Activated T-helper 9 cell treated with anti-CD3 and anti-CD28 coated beads, Interleukin-2, amount 50 U/mL, for 16 hours (primary cell): ENCODE data around the gene LRRK1.

Experiments used
- DNase-seq: peaks from one replicate; pipeline ENCODE4 v3.0.0-alpha.2; 2020; ENCODE audit warnings: low read depth

LRRK1 gene

DNA sequence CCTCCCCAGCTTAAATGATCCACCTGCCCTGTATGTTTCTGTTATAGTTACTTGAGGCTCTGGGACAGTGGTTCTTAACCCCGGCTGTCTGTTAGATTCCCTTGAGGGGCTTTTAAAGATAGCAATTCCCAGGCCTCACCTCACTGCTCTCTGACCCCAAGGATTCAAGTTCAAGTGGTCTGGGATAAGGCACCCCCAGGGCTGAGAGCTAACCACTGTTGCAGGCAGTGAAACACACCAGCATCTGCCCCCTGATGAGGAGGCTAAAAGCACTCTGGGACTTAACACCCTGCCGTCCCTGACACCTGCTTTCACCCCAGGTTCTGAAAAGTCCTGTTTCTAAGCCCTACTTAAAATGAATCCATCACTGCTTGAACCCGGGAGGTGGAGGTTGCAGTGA lies 103.7 kb downstream of the LRRK1 start:
- DNase-seq, result no peak

DNA sequence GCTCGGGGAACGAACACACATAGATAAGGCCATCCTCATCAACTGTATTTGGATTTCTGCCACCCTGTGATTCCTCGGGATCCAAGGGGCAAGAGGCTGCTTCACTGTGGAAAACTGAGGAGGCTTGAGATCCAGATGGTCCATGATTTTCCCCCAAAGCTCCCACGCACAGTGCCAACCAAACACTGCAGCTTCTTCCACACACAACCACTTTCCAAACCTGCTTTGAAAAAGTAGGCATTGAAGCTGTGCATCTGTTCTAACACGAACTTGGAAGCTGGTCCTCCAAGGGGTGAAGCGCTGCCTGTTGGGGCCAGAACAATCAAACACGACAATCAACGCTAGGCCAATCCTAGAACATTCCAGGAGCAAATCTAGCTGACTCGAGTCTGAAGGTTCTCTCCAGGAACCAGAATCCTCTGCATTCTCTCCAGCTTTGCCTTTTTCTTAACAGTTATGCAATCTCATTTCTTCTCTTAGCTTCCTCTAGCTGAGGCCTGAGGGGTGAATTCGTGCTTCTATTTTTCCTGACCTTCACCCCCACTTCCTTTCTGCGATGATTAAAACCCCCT lies 104.4 kb downstream of the LRRK1 start:
- DNase-seq, result no peak

DNA sequence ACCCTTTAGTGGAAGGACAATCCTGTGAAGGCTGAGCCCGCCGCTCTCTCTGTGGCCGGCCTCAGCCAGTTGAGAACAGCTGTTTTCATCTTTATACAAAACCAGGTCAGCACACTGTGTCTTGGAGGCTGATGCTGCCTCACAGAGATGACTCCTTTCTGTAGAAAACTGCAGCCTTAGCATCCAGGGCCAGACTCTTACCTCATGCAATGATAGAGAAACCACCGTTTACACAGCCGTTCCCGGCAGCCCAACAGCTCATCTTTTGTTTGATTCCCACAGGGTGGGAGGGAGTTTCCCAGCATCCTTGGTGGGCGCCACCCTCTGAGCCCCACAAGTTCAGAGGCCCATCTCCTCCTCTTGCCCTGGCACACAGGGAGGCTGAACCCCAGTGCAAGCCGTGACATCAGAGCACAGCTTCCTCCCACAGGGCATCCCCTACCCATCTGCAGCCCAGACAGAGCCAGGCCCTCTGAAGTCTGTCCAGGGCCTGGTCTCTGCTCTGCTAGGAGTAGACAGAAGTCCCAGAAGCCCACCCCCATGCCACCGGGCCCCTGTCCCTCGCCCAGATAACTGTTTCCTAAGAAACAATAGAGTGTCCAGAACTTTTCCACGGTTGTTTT lies 105.0 kb downstream of the LRRK1 start:
- no peak for DNase-seq

DNA sequence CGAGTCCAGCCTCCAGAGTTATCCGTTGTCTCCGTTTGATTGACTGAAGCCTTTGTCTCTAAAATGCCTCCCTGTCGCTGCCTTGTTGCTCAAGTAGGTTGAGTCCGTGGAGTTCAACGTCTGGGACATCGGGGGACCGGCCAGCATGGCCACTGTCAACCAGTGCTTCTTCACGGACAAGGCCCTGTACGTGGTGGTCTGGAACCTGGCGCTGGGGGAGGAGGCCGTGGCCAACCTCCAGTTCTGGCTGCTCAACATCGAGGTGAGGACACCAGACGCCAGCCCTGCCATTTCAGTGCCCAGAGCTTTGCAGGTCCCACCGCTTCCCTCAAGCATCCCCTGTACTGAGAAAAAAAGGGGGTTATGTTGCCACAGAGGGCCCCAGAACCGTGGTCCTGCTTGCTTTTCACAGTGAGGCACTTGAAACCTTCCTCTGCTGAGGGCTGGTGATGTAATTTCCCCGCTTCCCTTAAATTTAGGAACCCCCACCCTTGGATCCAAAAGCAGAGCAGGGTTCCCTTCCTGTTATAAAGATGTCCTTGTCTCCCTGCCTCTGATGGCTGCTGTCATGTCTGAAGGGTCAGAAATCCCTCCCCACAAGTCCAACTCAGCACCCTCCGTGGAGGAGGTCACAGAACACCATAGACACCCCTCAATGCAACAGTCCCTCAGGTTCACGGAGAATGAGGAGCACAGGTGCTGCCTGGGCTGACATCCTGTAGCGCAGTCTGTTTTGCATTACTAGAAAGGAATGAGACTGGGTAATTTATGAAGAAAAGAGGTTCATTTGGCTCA lies 105.7 kb downstream of the LRRK1 start:
- no peak for DNase-seq

DNA sequence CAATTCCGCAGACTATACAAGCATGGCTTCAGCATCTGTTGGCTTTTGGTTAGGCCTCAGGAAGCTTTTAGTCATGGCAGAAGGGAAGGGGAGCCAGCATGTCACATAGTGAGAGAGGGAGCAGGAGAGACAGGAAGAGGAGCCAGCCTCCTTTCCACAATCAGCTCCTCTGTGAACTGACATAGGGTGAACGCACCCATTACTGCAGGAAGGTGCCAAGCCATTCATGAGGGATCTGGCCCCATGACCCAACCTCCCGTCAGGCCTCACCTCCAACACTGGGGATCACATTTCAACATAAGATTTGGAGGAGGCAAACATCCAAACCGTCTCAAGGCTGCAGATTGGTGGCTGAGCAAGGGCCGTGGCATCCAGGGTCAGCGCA lies 106.3 kb downstream of the LRRK1 start:
- DNase-seq, result no peak

DNA sequence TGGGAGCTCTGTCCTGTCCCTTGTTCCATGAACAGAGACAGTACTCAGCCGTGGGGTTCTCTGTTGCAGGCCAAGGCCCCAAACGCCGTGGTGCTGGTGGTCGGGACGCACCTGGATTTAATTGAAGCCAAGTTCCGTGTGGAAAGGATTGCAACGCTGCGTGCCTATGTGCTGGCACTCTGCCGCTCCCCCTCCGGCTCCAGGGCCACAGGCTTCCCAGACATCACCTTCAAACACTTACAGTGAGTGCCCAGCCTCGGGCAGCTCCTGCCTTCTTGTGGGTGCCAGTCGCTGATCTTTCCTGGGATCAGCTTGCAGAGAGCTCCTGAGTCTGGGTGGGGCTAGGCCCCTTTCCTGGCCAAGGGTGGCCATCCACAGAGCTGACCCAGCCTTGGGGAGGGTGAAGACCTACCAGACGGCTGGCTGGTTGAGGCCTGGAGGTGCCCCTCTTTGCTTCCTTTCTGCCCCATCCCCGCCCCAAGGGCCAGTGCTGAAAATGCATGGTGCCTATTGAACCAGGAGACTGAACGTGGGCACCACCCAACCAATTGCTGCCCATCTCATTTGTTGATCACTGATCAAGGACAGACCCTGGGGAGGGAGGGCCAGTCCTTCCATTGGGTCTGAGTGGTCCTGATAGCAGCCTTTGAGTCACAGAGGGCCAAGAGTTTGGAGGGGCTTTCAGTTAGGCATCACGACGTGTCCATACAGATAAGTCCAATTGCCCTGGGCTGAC lies 106.9 kb downstream of the LRRK1 start:
- DNase-seq, result no peak

DNA sequence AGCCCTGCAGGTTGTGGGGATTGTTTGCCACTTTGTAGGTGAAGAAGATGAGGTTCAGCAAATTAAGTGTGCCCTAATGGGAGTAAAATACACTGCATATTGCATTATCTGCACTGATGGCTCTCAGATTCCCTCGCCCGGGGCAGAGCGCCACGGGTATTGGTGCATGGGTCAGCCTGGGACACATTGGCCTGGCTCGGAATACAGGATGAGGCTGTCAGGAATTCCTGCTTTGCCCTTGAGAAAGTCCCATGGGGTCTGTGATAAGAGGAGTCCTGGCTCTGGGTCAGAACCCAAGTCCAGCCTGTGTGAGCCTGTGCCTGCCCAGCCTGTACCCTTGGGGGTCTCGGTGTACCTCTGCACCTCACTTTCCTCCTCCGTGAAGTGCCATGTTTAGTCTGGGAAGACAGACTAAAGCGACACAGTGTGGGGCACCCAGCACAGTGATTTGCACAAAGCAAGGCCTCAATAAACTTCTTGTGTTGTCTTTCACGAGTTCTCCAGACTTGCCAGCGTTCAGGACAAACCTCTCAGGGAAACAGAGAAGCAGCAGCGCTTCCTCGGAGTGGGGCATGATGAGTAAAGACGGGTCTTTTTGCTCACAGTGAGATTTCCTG lies 107.6 kb downstream of the LRRK1 start:
- no peak for DNase-seq

DNA sequence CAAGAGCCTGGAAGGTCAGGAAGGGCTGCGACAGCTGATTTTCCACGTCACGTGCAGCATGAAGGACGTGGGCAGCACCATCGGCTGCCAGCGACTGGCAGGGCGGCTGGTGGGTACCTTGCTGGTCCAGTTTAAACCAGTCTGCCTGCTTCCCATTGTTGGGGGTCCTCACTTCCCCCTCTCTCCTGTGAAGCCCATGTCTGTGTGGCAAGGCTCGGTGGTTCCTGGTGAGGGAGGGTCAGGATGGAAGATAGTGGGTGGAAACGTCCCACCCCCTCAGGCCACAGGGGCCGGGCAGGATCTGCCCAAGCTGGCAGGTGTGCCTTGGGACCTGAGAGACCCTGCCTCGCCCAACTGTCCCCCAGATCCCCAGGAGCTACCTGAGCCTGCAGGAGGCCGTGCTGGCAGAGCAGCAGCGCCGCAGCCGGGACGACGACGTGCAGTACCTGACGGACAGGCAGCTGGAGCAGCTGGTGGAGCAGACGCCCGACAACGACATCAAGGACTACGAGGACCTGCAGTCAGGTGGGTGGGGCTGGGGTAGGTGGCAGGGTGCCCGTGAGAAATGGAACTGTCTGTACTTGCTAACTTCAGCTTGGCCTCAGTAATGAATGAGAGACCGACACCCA lies 108.2 kb downstream of the LRRK1 start:
- DNase-seq, result no peak

DNA sequence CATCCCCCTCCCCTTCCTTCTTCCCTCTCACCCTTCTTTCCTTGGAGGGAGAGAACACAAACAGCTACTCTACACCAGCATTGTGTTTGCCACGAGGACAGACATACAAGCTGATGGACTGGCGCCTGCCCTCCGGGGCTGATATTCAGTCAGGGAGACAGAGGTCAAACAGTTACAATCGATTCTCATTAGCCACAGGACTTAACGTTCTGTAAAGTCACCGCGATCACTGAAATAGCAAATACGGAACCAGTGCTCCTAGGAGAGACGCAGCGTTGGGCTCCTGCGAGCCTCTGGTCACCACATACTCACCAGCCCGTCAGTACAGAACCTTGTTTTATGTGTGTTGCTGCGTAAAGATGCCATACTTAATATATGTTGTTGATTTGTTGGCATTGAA lies 108.8 kb downstream of the LRRK1 start:
- no peak for DNase-seq

DNA sequence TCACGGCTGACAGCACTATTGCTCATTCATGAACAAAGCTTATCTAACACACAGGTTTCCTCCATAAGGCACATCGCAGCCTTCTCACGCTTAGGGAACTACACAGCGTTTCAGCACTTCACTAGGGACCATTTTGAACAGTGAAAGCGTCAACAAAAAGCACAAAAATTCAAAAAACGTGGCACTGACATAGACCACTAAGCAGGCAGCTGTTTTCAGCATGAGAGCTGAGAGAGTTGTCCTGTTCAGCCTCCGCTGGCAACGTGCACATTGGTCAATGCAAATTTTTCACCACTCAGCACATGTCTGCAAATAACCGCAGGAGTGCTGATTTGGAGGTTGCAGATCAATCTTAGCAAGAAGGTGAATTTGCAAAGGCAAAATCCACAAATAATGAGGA lies 109.2 kb downstream of the LRRK1 start:
- no peak for DNase-seq

DNA sequence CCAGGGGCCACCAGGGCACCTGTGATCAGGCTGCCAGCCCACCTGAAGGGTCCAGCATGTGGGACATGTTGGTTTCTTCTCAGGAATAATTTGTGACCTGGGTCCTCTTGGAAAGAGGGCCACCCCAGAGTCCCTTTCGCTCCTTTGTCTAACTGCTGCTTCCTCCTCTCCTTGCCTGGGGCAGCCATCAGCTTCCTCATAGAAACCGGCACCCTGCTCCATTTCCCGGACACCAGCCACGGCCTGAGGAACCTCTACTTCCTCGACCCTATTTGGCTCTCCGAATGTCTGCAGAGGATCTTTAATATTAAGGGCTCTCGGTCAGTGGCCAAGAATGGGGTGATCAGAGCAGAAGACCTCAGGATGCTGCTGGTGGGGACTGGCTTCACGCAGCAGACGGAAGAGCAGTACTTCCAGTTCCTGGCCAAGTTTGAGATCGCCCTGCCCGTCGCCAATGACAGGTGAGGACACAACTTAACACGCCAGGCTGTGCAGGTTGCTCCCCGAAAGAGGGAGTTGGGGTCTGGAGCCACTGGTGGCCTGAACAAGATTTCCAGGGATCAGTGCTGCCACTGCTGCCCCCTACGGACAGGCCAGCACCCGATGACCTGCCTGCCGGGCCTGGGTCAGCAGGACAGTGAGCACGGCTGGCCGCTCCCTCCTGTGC lies 109.7 kb downstream of the LRRK1 start:
- DNase-seq, result no peak

DNA sequence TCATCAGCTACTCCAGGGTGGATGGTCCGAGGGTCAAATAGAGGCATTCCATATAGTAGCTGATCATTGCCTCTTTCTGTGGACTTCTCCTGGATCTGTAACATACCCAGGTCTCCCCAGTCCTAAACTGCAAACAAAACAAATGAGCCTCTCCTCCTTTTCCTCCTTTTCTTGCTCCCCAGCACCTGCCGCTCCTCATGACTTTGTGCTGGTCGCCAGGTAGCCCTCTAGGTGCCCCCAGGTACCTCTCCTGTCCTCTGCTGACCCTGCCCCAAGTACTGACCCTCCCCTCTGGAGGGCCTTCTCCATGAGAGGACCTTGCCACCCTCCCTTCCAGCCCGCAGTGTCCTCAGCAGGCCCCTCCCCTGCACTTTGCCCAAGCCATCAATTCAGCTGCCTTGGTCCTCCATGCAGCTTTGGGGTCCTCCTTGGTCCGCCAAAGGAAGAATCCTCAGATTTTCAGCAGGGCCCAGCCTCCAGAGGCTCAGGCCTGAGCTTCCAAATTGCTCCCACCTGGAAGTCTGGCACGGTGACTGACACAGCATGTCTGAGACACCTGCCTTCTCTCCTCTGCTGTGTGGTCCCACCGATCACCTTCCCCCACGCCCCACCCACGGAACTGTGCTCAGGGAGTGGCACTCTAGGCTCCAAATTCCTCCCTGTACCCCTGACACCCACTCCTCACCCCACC lies 111.0 kb downstream of the LRRK1 start:
- DNase-seq, result no peak

DNA sequence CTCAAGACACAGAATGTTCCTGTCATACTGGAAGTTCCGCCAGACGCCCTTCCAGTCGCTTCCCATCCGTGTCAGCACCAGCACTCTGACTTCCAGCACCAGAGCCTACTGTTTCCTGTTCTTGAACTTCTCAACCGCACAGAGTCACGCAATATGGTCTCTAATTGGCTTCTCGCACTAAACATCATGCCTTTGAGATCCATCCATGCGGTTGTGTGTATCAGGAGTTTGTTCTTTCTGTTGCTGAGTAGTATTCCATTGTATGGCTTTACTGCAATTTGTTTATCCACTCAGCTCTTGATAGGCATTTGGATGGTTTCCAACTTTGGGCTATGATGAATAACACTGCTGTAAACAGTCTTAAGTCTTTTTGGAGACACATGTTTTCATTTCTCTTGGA lies 112.1 kb downstream of the LRRK1 start:
- no peak for DNase-seq

DNA sequence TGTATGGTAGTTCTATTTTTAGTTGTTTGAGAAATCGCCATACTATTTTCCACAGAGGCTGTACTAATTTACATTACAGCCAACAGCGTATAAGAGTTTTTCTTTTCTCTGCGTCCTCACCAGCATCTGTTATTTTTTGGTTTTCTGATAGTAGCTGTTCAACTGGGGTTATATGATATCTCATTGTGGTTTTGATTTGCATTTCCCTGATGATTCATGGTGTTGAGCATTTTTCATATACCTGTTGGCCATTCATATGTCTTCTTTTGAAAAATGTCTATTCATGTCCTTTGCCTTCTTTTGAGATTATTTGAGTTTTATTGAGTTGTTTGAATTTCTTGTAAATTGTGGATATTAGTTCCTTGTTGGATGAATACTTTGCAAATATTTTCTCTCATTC lies 114.6 kb downstream of the LRRK1 start:
- DNase-seq, result no peak

DNA sequence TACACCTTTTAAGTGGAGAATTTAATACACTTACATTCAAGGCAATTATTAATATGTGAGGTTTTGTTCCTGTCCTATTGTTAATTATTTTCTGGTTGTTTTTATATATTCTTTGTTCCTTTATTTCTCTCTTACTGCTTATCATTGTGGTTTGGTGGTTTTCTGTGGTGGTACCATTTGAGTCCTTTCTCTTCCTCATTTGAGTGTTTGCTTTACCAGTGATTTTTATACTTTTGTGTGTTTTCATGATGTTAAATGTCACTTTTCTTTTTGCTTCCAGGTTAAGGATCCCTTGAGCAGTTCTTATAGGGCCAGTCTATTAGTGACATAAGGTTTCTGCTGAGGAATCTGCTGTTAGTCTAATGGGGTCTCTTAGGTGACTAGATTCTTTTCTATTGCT lies 116.5 kb downstream of the LRRK1 start:
- no peak for DNase-seq

DNA sequence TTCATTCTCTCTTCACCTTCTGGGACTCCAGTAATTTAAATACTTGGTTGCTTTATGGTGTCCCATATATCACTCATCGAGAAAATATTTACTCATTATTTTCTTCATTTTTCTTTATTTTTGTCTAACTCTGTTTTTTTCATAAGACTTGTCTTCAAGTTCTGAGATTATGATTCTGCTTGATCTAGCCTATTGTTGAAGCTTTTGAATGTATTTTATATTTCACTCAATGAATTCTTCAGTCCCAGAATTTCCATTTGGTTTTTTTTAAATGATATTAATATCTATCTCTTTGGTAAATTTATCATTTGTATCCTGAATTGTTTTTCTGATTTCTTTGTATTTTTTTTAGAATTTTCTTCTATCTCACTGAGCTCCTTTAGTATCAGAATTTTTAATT lies 117.0 kb downstream of the LRRK1 start:
- DNase-seq, result no peak

DNA sequence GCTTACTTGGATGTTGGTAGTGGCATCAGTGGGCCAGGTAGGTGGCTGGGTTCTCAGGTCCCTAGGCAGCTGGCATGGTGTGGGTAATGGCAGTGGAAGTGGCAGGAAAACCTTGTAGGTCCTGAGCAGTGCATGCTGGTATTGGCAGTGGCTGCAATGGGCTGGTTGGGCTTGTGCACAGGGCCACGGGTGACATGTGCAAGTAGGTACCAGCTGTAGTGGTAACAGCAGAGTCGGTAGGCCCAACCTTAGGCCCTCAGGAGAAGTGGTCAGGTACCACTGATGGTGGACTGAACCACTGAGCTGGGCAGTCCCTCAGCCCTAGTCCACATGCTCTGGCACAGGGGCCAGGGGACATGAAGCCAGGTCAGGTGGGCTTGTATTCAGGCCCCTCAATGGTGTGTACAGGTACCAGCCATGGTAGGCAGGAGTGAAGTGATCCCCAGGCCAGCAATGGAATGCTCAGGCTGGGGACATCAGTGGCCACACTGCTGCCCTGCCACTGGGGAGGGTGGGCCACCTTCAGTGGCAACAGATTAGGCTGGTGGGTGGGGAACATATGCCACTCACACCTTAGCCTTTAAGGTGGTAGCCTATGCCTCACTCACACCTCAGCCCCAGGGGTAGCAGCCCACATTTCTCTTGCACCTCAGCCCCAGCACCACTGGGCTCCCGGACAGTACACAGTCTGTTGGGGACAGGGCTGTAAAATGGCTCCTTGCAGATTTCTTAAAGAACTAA lies 118.1 kb downstream of the LRRK1 start:
- no peak for DNase-seq

DNA sequence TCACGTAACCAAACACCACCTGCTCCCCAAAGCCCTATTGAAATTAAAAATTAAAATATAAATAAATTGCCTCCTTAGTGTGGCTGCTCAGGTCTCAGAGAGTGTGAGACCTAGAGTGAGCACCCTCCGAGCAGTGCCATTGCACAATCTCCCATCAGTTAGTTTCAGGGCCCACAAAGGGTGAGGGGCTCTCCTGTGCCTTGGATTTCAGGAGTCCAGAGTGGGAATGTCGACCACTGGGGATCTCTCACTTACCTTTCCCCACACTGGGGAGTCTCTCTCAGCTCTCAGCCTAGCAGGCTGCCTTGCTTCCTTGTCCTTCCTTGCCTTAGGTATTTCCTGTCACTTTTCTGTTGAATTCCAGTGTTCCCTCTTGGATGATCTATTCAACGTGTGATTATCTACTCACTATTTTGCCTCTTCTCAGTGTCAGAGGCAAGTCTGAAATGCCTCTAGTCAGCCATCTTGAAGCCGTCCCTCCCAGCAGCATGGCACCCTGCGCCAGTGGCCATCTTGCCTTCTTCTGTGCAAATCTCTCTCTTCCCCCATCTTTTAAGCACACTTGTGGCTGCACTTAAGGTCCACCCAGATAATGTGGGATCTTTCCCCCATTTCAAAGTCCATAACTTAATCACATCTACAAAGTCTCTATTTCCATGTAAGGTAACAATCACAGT lies 119.3 kb downstream of the LRRK1 start:
- DNase-seq, result no peak

DNA sequence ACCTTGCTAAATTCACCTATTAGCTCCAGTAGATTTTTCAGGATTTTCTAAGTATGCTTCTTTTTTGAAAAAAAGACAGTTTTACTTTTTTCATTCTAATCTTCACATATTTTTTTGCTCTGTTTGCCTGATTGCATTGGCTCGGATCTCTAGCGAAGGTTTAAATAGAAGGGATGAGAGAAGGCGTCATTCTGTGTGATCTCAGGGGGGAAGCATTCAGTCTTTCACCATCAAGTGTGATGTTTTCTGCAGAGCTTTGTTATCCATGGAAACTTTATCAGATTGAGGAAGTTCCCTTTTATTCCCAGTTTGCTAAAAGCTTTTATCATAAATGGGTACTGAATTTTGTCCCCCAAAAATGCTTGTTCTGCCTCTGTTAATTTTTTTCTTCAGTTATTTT lies 120.3 kb downstream of the LRRK1 start:
- no peak for DNase-seq

DNA sequence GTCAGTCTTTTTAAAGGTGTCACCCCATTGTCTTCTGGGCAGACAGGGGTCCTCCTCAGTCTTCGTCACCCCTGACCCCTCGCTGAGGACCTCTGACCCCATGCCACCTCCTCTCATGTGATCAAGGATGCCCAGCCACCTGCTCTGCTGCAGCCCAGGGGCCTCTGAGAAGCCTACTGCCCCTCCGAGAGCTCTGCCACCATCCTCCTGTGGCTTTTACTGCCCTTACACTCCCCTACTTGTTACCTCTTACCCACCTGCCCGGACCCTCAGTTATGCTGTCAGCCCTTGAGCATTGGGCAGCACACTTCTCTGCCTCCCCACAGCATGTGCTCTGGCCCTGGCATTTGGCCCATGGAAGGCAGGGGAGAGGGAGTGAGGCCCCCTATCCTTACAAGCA lies 123.2 kb downstream of the LRRK1 start:
- DNase-seq, result no peak
